GM19239 (cell line): Measurements from ENCODE around the gene RAD51B.
A peak's percentile ranks its signal among the peaks of the same experiment; 100 is the strongest.

ENCODE experiments used
- DNase-seq: peaks from one replicate; pipeline ENCODE4 v3.0.0; 2011; ENCODE audit warnings: low spot score; ENCODE audit not compliant: insufficient read length
- FAIRE-seq: peaks from 2 replicates; lab custom pipeline; 2011; peaks lifted over from hg19 to GRCh38; lab: Jason Lieb, UNC

RAD51B gene

GRCh38 chr14:68236582-68237458 is 417.2 kb downstream of the RAD51B start:
- no peak for FAIRE-seq

GRCh38 chr14:68238551-68238950 is 419.0 kb downstream of the RAD51B start:
- FAIRE-seq (no peak), DNase-seq (no peak)

More at GRCh38 chr14:68236582-68237458, 417.2 kb downstream of the RAD51B start:
- no peak for DNase-seq

- no peak for FAIRE-seq
- DNase-seq, result no peak
Observed at GRCh38 chr14:68238976-68239375, 419.4 kb downstream of the RAD51B start.

- DNase-seq (no peak), FAIRE-seq (no peak)
Observed at GRCh38 chr14:68239988-68240771, 420.6 kb downstream of the RAD51B start.

GRCh38 chr14:68241862-68242487 is 422.4 kb downstream of the RAD51B start:
- DNase-seq (no peak), FAIRE-seq (no peak)

- DNase-seq, result no peak
- no peak for FAIRE-seq
Observed at GRCh38 chr14:68243450-68244010, 424.0 kb downstream of the RAD51B start.

GRCh38 chr14:68244262-68244980 is 424.8 kb downstream of the RAD51B start:
- DNase-seq (no peak), FAIRE-seq (no peak)

- FAIRE-seq, result no peak
Observed at GRCh38 chr14:68245146-68246073, 425.8 kb downstream of the RAD51B start.

GRCh38 chr14:68246074-68246785 is 426.7 kb downstream of the RAD51B start:
- FAIRE-seq (no peak), DNase-seq (no peak)

More at GRCh38 chr14:68245146-68246073, 425.8 kb downstream of the RAD51B start:
- no peak for DNase-seq

- no peak for DNase-seq
- FAIRE-seq, result no peak
Observed at GRCh38 chr14:68246786-68247105, 427.2 kb downstream of the RAD51B start.

- peak; percentile 71 for FAIRE-seq
- DNase-seq, result no peak
Observed at GRCh38 chr14:68247274-68247673, 427.7 kb downstream of the RAD51B start.

GRCh38 chr14:68247676-68248268 is 428.2 kb downstream of the RAD51B start:
- no peak for DNase-seq

GRCh38 chr14:68248481-68249255 is 429.1 kb downstream of the RAD51B start:
- FAIRE-seq (peak; percentile 90), DNase-seq (no peak)

More at GRCh38 chr14:68247676-68248268, 428.2 kb downstream of the RAD51B start:
- FAIRE-seq, result peak; percentile 70

- no peak for DNase-seq
Observed at GRCh38 chr14:68249661-68250451, 430.3 kb downstream of the RAD51B start.

GRCh38 chr14:68250927-68251768 is 431.6 kb downstream of the RAD51B start:
- DNase-seq, result no peak
- peak; percentile 91 for FAIRE-seq

More at GRCh38 chr14:68249661-68250451, 430.3 kb downstream of the RAD51B start:
- peak; percentile 71 for FAIRE-seq
